ENCODE measurements around the gene PGLYRP2.

Gene PGLYRP2

GRCh38 chr19:15422296-15423075 lies 56.8 kb downstream of the PGLYRP2 start:
- DNase-seq, result no peak

DNA sequence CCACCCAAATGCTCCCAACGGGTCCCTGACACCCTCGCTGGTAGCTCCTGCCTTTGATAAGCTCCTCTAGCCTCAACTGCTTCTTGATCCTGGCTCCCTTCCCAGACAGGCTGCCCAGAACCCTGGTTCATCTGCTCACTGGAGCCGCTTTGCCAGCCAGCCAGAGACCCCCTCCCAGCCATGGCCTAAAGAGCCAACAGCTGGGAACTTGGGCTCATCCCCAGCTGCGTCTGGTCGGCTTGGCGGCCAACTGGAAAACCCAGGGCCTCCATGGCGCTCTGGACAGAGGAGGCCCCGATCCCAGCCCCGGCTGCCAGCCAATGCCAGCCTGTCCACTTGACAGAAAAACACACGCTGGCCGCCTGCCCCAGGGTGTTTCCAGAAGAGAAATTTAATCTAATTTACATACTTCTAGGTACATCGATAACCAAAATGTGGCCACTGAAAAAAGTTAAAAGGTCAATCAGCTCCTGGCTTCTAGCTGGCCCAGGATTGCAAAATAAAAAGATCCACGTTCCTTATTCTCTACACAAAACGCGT lies 57.5 kb downstream of the PGLYRP2 start:
- DNase-seq, result no peak

GRCh38 chr19:15421136-15421695 lies 58.1 kb downstream of the PGLYRP2 start:
- DNase-seq, result no peak

GRCh38 chr19:15419413-15420025 lies 59.8 kb downstream of the PGLYRP2 start:
- DNase-seq, result no peak

Measured in NCI-H187 (cell line).